Measurements from ENCODE around the gene DPY19L3. TPM values are rescaled to one million over a fixed set of nuclear protein-coding genes. Genes with fewer than 3 reads are reported as not detected.
"Not testable (repeated sequence)": the region's sequence is repeated elsewhere in the genome, so short reads cannot be mapped to it uniquely, and the experiment has no call there.

The DPY19L3 gene
- polyA plus RNA-seq, 3 donors = 57.0 to 60.2 (median 58.8) TPM

DNA sequence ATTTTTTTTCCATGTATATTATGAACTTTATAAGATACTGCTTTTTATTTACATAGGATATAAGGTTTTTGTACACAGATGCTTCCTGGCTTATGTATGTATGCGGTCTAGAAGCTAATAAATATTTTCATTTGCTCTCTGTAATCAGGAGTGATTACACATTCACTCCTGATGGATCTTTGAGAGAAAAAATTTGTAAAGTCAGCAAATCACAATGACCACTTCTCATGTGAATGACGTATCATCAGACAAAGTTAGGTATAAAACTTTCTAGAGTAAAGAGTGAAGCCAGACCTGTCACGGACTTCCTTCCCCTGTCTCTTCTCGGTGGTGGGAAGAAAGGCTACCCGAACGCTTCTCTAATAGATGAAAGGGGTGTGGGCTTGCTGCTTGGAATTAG is 31.1 kb downstream of the DPY19L3 start:
- DNase-seq (ENCODE audit: low read depth in 3 of 3, low spot score in 2 of 3) = no peak

GRCh38 chr19:32437096-32437495 is 31.5 kb downstream of the DPY19L3 start:
- DNase-seq (ENCODE audit: low read depth in 3 of 3, low spot score in 2 of 3) = no peak

GRCh38 chr19:32438751-32439150 is 33.2 kb downstream of the DPY19L3 start:
- no peak for DNase-seq (ENCODE audit: low read depth in 3 of 3, low spot score in 2 of 3)

DNA sequence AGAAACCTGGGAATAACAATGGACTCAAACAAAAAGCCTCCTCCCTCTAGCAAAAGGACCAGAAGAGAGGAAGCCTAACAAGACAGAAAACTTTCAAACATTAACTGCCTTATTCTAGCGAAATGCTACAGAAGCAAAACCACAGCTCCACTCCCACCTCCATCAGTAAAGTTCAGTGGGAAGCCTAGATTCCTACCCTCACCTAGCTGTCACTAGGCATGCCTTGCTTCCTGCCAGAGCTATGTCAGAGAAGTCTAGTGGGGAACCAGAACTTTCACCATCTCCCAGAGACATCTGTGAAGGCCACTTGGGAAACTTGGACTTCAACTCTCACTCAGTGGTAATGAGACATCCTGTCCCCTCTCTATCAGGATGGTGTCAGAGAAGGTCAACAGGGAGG is 37.1 kb downstream of the DPY19L3 start:
- no peak for DNase-seq (ENCODE audit: low read depth in 3 of 3, low spot score in 2 of 3)

- DNase-seq (ENCODE audit: low read depth in 3 of 3, low spot score in 2 of 3) = not testable (repeated sequence)
Observed at GRCh38 chr19:32447534-32447933, 42.0 kb downstream of the DPY19L3 start.

GRCh38 chr19:32448026-32448425 is 42.5 kb downstream of the DPY19L3 start:
- no peak for DNase-seq (ENCODE audit: low read depth in 3 of 3, low spot score in 2 of 3)

DNA sequence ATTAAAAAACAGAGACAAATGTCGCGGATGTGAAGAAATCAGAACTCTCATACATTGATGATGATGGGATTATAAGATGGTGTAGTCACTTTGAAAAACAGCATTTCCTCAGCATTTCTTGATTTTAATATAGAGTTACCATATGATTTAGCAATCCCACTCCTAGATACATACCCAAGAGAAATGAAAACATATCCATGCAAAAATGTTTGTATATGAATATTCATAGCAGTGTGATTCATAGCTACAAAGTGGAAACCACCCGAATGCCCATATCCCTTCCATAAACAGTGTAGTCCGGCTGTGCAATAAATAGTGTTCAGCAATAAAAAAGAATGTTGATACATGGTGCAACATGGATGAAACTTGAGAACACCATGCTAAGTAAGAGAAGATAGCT is 44.6 kb downstream of the DPY19L3 start:
- no peak for DNase-seq (ENCODE audit: low read depth in 3 of 3, low spot score in 2 of 3)

DNA sequence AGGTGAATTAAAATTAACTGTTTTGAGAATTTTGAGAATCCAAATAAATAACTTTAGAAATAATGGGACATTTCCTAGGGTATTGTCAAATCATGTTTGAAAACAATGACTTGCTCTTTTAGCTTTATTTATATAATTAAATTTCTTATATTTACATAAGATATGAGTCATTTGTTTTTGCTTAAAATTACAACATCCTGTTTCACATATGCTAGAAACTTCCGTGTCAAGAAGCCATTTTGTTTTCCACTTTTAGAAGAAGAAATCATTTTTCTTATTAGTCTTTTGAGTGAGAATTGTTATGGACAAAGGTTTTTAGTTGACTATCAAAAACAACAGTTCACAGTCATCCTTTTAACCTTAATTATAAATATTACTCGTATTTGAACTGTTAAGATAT is 48.2 kb downstream of the DPY19L3 start:
- DNase-seq (ENCODE audit: low read depth in 3 of 3, low spot score in 2 of 3) = no peak

- DNase-seq (ENCODE audit: low read depth in 3 of 3, low spot score in 2 of 3) = no peak
Observed at GRCh38 chr19:32456406-32456805, 50.8 kb downstream of the DPY19L3 start.

DNA sequence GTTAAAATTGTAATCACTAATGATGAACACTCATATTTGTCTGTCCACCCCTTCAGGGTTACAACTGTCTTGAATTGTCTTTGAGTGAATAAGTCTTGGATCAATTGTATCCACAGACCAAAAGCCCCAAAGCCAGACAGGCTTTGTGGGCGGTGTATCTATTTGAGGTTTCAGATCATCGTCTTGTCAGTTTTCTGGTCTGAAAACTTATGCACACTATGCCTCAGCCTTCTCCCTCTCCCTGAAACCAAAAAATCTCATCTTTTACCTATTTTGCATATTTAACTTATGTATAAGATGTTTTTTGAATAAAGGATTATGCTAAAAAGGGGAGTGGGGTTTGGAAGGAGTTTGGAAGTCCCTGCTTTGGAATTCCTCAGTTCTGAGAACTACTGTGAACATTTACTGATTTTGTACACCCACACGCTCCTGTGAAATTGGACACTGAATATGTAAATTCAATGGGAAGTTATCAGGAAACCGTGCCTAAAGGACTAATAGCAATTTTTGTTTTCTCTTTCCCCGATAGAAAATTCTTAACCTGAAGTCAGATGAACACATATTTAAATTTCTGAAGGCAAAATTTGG is 52.1 kb downstream of the DPY19L3 start:
- no peak for DNase-seq (ENCODE audit: low read depth in 3 of 3, low spot score in 2 of 3)

DNA sequence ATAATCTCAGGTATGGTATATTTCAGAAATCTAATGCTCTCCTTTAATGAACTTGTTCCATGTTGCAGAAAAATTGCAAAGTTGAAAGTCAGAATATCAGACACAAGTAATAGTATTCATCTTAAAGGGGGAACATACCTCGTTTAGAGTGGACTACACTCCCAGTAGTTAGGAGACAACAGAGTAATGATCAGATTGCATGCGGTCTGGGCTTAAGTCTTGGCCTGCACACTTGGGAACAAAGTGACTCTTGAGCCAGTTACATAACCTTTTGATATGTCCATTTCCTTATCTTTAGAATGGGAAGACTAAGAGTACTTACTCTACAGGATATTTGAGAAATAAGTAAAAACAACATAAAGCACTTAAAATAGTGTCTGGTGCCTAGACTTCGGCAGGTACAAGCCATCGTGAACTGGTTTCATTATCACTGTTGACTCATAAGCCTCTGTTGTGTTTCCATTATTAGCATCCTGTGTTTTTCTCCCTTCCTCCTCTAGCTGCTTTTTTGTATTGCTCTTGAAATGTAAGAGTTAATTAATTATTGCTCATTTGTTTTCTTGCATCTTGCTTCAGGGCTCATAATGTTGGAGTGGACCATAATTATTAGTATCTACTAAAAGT is 53.0 kb downstream of the DPY19L3 start:
- DNase-seq (ENCODE audit: low read depth in 3 of 3, low spot score in 2 of 3) = no peak

DNA sequence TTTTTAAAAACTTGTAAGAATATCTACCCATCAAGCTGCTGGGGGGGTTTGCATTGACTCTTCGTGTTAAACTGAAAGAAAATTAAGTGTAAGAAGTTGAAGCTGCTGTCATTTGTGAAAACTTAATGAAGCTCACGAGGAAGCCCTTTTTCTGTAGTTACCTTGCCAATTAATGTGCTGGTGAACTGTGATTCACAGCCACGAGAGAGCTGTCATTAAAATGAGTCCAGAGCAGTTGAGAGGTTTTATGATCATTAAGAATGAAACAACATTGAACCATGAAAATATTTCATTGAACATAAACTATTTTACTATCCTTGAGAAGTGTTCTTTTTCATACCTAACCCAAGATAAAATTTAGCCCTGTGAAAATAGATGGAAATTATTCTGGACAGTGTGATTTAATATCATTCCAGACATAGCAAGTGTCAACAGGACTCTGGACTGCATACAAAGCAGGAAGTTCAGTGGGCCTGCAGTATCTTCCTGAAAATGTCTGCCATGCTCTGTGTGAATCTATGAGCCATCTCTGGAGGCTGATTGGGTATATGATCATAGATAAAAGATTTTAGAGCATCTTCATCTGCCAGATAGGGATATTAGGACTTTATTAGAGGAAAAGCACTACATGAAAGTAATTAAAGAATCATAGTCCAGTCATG is 53.8 kb downstream of the DPY19L3 start:
- no peak for DNase-seq (ENCODE audit: low read depth in 3 of 3, low spot score in 2 of 3)

DNA sequence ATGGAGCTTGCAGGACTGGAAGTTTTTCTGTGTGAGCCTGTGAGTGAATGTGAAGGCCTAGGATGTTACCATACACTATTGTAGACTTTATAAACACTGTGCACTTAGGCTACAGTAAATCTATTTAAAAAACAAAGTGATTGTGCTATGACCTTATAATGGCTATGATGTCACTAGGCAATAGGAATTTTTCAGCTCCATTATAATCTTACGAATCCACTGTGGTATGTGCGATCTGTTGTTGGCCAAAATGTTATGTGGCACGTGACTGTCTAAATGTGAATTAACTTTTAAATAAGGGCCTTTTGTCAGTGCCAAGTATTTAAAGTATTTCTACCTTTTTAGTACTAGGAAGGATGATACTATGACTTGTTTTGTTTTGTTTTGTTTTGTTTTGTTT is 54.9 kb downstream of the DPY19L3 start:
- no peak for DNase-seq (ENCODE audit: low read depth in 3 of 3, low spot score in 2 of 3)

- DNase-seq (ENCODE audit: low read depth in 3 of 3, low spot score in 2 of 3) = no peak
Observed at GRCh38 chr19:32464279-32464678, 58.7 kb downstream of the DPY19L3 start.

GRCh38 chr19:32465176-32465575 is 59.6 kb downstream of the DPY19L3 start:
- no peak for DNase-seq (ENCODE audit: low read depth in 3 of 3, low spot score in 2 of 3)

GRCh38 chr19:32469795-32470194 is 64.2 kb downstream of the DPY19L3 start:
- DNase-seq (ENCODE audit: low read depth in 3 of 3, low spot score in 2 of 3) = no peak

GRCh38 chr19:32471095-32471494 is 65.5 kb downstream of the DPY19L3 start:
- DNase-seq (ENCODE audit: low read depth in 3 of 3, low spot score in 2 of 3) = no peak

DNA sequence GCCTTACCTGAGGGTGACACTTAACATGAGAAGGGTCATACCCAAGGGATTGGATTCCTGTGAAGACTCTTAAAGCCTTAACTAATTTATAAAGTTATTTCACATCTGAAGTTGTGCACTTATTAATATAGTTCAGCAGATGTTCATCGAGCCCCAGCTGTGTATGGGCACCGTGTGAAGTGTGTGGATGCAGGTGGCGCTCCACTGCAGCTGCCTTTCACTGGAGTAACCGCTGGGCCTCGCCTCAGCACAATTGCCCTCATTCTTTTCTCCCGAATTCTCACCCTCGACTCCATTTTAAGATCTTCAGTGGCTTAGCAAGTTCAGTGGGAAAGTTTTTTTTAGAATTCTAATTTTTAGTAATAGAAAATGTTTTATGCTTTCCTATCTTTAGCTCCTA is 66.2 kb downstream of the DPY19L3 start:
- no peak for DNase-seq (ENCODE audit: low read depth in 3 of 3, low spot score in 2 of 3)

- DNase-seq (ENCODE audit: low read depth in 3 of 3, low spot score in 2 of 3) = no peak
Observed at GRCh38 chr19:32475141-32476031, 69.8 kb downstream of the DPY19L3 start.

DNA sequence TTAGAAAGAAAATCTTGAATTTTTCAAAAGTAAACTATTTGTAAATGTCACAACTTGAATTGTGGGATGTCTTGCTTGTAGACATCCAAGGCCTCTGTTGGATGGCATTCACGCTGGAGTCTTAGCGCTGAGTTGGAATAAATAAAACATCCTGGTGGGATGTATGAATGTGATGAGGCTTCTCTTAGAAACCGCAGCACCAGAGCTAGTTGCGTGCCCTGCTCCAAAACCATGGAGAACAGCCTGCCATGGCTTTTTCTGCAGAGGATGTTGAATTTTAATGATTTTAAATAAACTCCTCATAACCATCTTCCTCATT is 70.4 kb downstream of the DPY19L3 start:
- DNase-seq (ENCODE audit: low read depth in 3 of 3, low spot score in 2 of 3) = no peak

- no peak for DNase-seq (ENCODE audit: low read depth in 3 of 3, low spot score in 2 of 3)
Observed at GRCh38 chr19:32480321-32480720, 74.8 kb downstream of the DPY19L3 start.
